Muscle layer of duodenum (tissue), 2 donors: ENCODE measurements around the gene SPECC1.
"Not testable (repeated sequence)": the region's sequence is repeated elsewhere in the genome, so short reads cannot be mapped to it uniquely, and the experiment has no call there.

Experiments
- H3K27ac ChIP-seq: one replicate; pipeline ENCODE4 v1.7.0; 2013; ENCODE audit warnings: mild to moderate bottlenecking, low read length
- H3K27me3 ChIP-seq: one replicate; pipeline ENCODE4 v1.7.0; 2013; ENCODE audit warnings: low read depth, mild to moderate bottlenecking, control low read depth, low read length
- H3K36me3 ChIP-seq, 2 donors: one replicate each; pipeline ENCODE4 v1.7.0; 2013; ENCODE audit warnings: low read length in 2 of 2, control low read depth in 1 of 2, mild to moderate bottlenecking in 1 of 2; ENCODE audit not compliant: insufficient read depth in 2 of 2, control insufficient read depth in 1 of 2
- H3K4me1 ChIP-seq, 2 donors: one replicate each; pipeline ENCODE4 v1.7.0; 2013; ENCODE audit warnings: low read length in 2 of 2, mild to moderate bottlenecking in 2 of 2, control low read depth in 1 of 2, moderate library complexity in 1 of 2; ENCODE audit not compliant: insufficient read depth in 2 of 2, control insufficient read depth in 1 of 2
- H3K4me3 ChIP-seq, 2 donors: one replicate each; pipeline ENCODE4 v1.7.0; 2013; ENCODE audit warnings: low read length in 2 of 2, low read depth in 1 of 2, mild to moderate bottlenecking in 1 of 2
- H3K9me3 ChIP-seq, 2 donors: one replicate each; pipeline ENCODE4 v1.7.0; 2013; ENCODE audit warnings: low read length in 2 of 2, control low read depth in 1 of 2, mild to moderate bottlenecking in 1 of 2; ENCODE audit not compliant: control insufficient read depth in 1 of 2
- donor health status: healthy.

SPECC1 gene, protein sequence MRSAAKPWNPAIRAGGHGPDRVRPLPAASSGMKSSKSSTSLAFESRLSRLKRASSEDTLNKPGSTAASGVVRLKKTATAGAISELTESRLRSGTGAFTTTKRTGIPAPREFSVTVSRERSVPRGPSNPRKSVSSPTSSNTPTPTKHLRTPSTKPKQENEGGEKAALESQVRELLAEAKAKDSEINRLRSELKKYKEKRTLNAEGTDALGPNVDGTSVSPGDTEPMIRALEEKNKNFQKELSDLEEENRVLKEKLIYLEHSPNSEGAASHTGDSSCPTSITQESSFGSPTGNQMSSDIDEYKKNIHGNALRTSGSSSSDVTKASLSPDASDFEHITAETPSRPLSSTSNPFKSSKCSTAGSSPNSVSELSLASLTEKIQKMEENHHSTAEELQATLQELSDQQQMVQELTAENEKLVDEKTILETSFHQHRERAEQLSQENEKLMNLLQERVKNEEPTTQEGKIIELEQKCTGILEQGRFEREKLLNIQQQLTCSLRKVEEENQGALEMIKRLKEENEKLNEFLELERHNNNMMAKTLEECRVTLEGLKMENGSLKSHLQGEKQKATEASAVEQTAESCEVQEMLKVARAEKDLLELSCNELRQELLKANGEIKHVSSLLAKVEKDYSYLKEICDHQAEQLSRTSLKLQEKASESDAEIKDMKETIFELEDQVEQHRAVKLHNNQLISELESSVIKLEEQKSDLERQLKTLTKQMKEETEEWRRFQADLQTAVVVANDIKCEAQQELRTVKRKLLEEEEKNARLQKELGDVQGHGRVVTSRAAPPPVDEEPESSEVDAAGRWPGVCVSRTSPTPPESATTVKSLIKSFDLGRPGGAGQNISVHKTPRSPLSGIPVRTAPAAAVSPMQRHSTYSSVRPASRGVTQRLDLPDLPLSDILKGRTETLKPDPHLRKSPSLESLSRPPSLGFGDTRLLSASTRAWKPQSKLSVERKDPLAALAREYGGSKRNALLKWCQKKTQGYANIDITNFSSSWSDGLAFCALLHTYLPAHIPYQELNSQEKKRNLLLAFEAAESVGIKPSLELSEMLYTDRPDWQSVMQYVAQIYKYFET

DNA sequence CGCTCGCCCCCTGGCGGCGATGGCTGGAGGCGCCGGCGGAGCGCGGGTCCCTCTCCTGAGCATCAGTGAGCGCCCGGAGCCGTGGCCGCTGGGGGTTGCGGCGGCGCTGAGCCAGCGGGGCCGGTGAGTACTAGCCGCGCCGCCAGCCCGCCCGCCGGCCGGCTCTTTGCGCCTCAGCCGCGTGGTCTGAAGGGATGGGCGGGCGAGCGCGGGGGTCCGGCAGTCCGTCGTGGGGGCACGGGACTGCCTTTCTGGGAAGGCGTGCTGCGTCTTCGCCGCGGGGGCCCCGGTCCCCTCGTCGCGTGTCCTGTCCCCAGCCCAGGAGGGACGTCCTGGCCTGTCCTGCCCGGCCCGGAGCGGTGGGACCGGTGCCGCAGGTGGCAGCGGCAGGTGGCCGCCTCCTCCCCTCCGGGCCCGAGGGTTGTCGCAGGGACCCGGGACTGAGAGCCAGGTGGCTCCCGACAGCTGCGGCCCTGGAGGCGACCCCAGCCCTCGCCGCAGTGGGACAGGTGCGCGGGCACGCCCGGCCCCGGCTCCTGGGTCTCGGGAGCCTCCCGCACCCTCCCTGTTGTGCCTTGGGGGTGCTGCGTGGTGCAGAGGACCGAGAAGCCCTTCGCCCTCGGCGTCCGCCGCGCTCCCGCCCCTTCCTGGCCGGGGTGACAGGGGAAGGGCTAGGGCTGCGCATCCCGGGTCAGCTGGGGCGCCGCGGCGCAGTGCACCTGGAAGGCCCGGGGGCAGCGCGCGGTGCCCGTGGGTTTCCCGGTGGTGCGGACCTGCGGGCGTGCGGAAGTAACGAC lies at the start of gene SPECC1:
Gene SPECC1 (plus strand): TSS at position 58 of the 797 bp plus-strand sequence. CDS start 87,293 bp downstream, outside the sequence.
- Histone ChIP-seq H3K36me3 (no peaks in the 10 kb centered on the region), H3K9me3 (no peaks in the 10 kb centered on the region), H3K27me3 (peaks cover 9% of the 10 kb centered on the region), H3K27ac (no peak within 1 kb of the TSS), H3K4me1 (peaks cover 4 to 14% of the 10 kb centered on the region in 2 donors), H3K4me3 (peak within 1 kb of the TSS; percentile 84 to 86)

DNA sequence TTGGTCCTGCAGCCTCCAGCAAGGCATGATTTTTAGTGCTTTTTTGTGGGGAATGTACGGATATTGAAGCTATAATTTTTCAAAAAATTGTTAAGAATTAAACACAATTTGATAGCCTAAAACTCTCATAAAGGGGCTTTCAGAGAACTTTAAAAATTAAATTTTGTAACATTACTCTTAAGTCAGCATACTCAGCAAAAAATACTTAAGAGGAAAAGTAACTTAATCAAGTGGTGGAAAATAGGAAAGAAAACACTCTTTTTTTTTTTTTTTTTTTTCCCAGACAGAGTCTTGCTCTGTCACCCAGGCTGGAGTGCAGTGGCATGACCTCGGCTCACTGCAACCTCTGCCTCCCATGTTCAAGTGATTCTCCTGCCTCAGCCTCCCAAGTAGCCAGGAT lies 46.2 kb upstream of the SPECC1 start:
- not testable (repeated sequence) for H3K4me3 ChIP-seq, H3K4me1 ChIP-seq, H3K27ac ChIP-seq, H3K27me3 ChIP-seq, H3K9me3 ChIP-seq
- peaks cover 22 to 32% of the 10 kb centered on the region in 2 donors for H3K36me3 ChIP-seq

DNA sequence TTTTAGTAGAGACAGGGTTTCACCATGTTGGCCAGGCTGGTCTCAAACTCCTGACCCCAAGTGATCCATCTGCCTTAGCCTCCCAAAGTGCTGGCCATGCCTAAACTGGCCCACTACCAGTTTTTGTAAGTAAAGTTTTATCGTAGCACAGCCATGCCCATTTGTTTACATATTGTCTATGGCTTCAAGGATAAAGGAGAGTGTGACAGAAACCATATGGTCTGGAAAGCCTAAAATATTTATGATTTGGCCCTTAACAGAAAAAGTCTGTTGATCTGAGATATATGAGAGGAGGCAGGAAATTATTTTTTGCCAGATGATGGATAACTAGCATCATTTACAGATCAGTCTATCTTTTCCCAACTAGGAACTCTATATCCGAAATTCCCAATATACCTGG lies 36.0 kb upstream of the SPECC1 start:
- H3K36me3 ChIP-seq, result peaks cover 8 to 15% of the 10 kb centered on the region in 2 donors
- peaks cover 8 to 23% of the 10 kb centered on the region in 2 donors for H3K4me1 ChIP-seq
- H3K4me3 ChIP-seq, result no peak overlapping the region
- no peaks in the 10 kb centered on the region for H3K9me3 ChIP-seq
- H3K27me3 ChIP-seq, result no peaks in the 10 kb centered on the region
- H3K27ac ChIP-seq, result no peak overlapping the region

DNA sequence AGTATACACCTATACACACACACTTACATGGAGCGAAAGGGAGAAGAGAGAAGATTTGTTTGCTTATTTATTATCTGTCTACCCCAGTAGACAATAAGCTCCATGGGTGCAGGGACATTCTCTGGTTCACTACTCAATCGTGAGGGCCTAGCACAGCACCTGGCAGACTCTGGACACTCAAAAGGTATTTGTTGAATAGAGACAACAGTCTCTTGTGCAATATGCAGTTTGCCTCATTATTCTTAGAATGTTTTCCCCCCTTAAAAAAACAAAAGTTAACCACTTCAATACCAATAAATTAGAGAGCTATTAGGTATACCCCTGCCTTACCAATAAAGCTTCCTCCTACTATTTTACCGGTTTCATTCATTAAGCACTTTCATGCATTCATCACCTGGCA lies 33.6 kb upstream of the SPECC1 start:
- Histone ChIP-seq H3K4me1 (peaks cover 8 to 27% of the 10 kb centered on the region in 2 donors), H3K27ac (no peak overlapping the region), H3K27me3 (no peaks in the 10 kb centered on the region), H3K9me3 (no peaks in the 10 kb centered on the region), H3K36me3 (no peaks in the 10 kb centered on the region), H3K4me3 (no peak overlapping the region)

DNA sequence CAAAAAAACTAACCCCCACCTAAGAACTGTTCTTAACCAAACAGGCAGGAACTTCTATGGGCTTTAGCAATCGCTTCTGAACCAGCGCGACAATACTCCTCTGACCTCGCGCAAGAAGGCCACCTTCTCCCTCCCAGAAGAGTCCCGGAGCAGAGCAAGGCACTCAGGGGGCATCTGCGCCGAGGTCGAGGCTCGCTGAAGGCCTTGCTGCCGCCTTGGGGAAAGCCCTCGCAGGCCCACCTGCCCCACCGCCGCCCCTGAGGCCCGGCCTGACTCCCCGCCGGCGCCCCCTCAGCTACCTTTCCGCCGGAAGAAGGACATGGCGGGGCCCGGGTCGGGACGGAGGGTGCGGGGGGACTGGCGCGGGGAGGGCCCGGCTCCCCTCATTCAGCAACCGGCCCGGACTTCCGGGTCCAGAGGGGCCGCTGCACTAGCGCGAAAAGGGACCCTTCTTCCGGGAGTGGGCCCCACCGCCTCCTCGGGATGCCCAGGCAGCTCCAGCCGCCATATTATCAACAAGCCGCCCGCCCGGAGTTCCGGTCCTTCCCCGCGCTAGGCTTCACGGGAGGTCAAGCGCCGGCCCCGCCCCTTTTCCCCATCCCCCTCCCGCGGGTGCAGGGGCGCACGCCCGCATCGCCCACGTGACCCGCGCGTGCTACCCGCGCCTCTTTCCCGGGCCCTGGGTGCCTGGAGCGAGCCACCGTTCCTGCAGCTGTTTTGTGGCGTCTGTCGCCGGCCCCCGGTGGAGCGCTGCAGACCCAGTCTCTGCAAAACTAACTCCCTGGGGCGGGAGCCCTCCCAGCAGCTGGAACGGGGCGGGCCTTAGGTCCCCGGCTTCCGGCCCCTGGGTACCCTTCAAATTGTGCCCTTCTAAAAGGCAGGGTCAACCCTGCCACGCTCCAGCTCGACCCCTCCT lies 31.6 kb upstream of the SPECC1 start, which contains the start of gene AKAP10:
Gene AKAP10 (minus strand): TSS at position 536 of the 916 bp plus-strand sequence. CDS start 149 bp downstream, at position 387.
- H3K4me1 ChIP-seq, result peaks cover 8 to 27% of the 10 kb centered on the region in 2 donors
- H3K27ac ChIP-seq, result peak within 1 kb of the TSS; percentile 97
- H3K36me3 ChIP-seq, result no peaks in the 10 kb centered on the region
- H3K9me3 ChIP-seq, result no peaks in the 10 kb centered on the region
- H3K4me3 ChIP-seq, result peak within 1 kb of the TSS; percentile 98
- H3K27me3 ChIP-seq, result no peaks in the 10 kb centered on the region

DNA sequence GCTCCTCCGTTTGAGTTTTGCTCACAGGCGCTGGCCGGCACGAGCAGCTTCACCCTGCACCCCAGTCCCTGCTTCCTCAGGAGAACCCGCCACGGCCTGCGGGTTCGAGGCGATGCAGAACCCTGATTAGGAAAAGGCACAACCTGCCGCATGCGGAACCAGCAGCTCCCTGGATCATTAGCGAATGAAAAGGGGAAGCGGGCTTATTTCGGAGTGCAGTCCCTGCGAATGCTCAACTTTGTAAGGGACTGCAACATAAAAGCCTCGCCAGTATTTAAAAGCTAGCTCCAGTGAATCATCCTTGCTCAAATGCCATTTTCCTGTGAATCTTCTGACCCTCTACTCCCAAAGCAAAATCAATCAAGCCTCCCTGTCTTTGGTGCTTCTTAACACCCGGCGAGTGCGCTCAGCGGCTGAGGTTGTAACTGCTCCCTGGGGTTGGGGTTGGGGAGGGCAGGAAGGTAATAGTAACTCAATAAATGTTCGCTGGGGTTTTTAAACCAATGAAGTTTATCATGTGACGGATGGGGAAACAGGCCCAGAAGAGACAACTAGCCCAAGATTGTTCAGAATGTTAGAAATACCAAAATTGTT lies 30.9 kb upstream of the SPECC1 start:
- H3K4me1 ChIP-seq, result peaks cover 8 to 27% of the 10 kb centered on the region in 2 donors
- H3K9me3 ChIP-seq, result no peaks in the 10 kb centered on the region
- peak overlapping the region; percentile 97 for H3K27ac ChIP-seq
- peak overlapping the region; percentile 98 for H3K4me3 ChIP-seq
- H3K36me3 ChIP-seq, result no peaks in the 10 kb centered on the region
- H3K27me3 ChIP-seq, result no peaks in the 10 kb centered on the region

DNA sequence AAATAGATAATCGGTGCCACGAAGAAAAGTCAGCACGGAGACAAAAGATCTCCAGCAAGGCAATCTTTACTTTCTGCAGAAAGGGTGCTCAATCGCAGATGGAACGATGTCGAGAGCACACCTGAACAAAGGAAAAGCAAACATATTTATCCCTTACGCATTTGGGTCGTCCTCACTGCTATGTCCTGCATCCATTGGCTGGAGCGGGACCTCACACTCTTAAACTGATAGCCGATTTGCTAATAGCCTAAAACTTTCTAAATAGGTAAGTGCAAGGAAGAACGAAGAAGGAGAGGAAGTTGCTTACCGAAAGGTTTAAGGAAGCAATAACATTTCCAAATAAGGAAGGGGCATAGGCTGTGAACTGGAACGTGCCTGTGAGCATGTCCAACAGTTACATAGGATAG lies 30.4 kb upstream of the SPECC1 start:
- Histone ChIP-seq H3K4me1 (peaks cover 8 to 27% of the 10 kb centered on the region in 2 donors), H3K4me3 (peak overlapping the region; percentile 98), H3K9me3 (no peaks in the 10 kb centered on the region), H3K27me3 (no peaks in the 10 kb centered on the region), H3K27ac (peak overlapping the region; percentile 97), H3K36me3 (no peaks in the 10 kb centered on the region)

DNA sequence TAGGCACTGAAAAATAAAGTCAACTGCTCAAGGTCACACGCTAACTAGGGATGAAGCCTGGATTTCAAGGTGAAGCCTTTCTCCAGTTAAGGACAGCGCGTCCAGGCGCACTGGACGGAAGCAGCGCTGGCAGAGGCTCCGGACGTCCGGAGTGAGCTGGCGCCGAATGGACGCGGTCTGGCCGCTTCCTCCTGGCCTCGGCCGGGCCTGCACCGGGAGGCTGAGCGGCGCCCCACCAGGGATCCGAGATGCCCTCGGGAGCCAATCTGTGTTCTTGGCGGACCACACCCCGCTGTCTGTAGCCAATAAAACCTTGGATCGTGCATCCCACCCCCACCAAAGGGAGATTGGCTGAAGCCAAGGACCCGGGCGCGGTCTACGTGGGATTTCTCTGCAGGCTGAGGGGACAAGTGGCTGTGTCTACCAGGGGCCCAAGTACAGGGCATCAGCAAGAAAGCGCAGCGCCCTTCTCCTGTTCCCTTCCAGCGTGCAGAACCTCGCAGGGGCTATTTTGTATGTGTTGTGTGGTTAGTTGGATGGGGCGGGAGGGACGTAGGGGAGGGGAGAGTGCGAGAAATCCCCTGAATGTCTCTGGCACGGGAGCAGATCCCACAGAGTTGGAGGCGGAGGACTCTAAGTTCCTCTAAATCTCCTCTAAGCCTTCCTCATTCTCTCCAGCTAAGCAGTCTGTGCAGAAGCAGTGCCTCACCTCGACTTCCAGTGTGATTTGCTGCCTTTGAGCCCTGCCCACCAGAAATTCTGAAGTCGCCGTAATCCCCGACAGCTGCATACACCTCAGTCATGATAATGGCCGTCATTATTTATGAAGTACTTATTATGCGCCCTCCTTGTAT lies 29.0 kb upstream of the SPECC1 start:
- Histone ChIP-seq H3K27ac (no peak overlapping the region), H3K27me3 (no peaks in the 10 kb centered on the region), H3K4me1 (peaks cover 8 to 24% of the 10 kb centered on the region in 2 donors), H3K36me3 (no peaks in the 10 kb centered on the region), H3K9me3 (no peaks in the 10 kb centered on the region), H3K4me3 (no peak overlapping the region)
